ENCODE data around the gene CPEB4.

The CPEB4 gene

GRCh38 chr5:173971681-173972345 is 83.7 kb downstream of the CPEB4 start:
- in situ Hi-C loops (cut with MboI; ENCODE audit: low sequenced_read_pairs) = no loop called here

- in situ Hi-C loops (cut with MboI; ENCODE audit: low sequenced_read_pairs) = no loop called here
Measured at GRCh38 chr5:173972607-173972924, 84.4 kb downstream of the CPEB4 start.

- in situ Hi-C loops (cut with MboI; ENCODE audit: low sequenced_read_pairs) = no loop called here
Measured at GRCh38 chr5:173972925-173973615, 84.9 kb downstream of the CPEB4 start.

GRCh38 chr5:173973616-173973969 is 85.4 kb downstream of the CPEB4 start:
- in situ Hi-C loops (cut with MboI; ENCODE audit: low sequenced_read_pairs) = no loop called here

GRCh38 chr5:173974688-173975239 is 86.6 kb downstream of the CPEB4 start:
- in situ Hi-C loops (cut with MboI; ENCODE audit: low sequenced_read_pairs) = no loop called here

- in situ Hi-C loops (cut with MboI; ENCODE audit: low sequenced_read_pairs) = no loop called here
Measured at GRCh38 chr5:173981185-173981761, 93.1 kb downstream of the CPEB4 start.

- in situ Hi-C loops (cut with MboI; ENCODE audit: low sequenced_read_pairs) = no loop called here
Measured at GRCh38 chr5:173984218-173984617, 96.1 kb downstream of the CPEB4 start.

GRCh38 chr5:173988554-173989431 is 100.6 kb downstream of the CPEB4 start, which contains the start of gene C5orf47:
Gene C5orf47 (plus strand): TSS chr5:173989170. CDS start chr5:173989264, 94 bp downstream.
- in situ Hi-C loops (cut with MboI; ENCODE audit: low sequenced_read_pairs) = no loop called here

- in situ Hi-C loops (cut with MboI; ENCODE audit: low sequenced_read_pairs) = no loop called here
Measured at GRCh38 chr5:173989432-173990082, 101.4 kb downstream of the CPEB4 start.

GRCh38 chr5:173997331-173997730 is 109.2 kb downstream of the CPEB4 start:
- in situ Hi-C loops (cut with MboI; ENCODE audit: low sequenced_read_pairs) = no loop called here

- in situ Hi-C loops (cut with MboI; ENCODE audit: low sequenced_read_pairs) = no loop called here
Measured at GRCh38 chr5:173998531-173998930, 110.4 kb downstream of the CPEB4 start.

- in situ Hi-C loops (cut with MboI; ENCODE audit: low sequenced_read_pairs) = no loop called here
Measured at GRCh38 chr5:174000076-174000475, 111.9 kb downstream of the CPEB4 start.

- in situ Hi-C loops (cut with MboI; ENCODE audit: low sequenced_read_pairs) = no loop called here
Measured at GRCh38 chr5:174003795-174004194, 115.6 kb downstream of the CPEB4 start.

GRCh38 chr5:174008922-174009321 is 120.8 kb downstream of the CPEB4 start:
- in situ Hi-C loops (cut with MboI; ENCODE audit: low sequenced_read_pairs) = no loop called here

- in situ Hi-C loops (cut with MboI; ENCODE audit: low sequenced_read_pairs) = no loop called here
Measured at GRCh38 chr5:174010365-174010764, 122.2 kb downstream of the CPEB4 start.

- in situ Hi-C loops (cut with MboI; ENCODE audit: low sequenced_read_pairs) = no loop called here
Measured at GRCh38 chr5:174011441-174011840, 123.3 kb downstream of the CPEB4 start.
